ENCODE measurements around the gene LIPC.

DNA sequence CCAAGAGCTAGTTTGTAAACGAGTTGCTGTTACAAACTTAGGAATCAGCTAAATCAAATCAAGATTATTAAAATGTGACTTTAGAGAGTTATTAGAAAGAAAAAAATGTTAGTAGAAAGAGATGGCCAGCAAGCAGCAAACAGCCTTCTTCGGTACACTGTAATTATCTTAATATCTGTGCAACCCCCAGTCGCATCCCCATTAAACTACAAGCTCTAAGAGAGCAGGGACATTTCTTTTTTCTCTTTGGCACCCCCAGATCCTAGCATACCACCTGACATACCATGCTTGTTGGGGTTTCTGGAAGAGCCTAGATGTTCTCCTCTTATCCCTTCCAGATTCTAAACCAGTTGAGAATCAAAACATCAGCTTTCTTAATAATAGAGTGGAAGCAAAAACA, 45.1 kb upstream of the LIPC start:
- TF ChIP-seq POLR2A (IDR thresholded peaks at IDR 0.05): no peak
- TF ChIP-seq, protein P1, sequence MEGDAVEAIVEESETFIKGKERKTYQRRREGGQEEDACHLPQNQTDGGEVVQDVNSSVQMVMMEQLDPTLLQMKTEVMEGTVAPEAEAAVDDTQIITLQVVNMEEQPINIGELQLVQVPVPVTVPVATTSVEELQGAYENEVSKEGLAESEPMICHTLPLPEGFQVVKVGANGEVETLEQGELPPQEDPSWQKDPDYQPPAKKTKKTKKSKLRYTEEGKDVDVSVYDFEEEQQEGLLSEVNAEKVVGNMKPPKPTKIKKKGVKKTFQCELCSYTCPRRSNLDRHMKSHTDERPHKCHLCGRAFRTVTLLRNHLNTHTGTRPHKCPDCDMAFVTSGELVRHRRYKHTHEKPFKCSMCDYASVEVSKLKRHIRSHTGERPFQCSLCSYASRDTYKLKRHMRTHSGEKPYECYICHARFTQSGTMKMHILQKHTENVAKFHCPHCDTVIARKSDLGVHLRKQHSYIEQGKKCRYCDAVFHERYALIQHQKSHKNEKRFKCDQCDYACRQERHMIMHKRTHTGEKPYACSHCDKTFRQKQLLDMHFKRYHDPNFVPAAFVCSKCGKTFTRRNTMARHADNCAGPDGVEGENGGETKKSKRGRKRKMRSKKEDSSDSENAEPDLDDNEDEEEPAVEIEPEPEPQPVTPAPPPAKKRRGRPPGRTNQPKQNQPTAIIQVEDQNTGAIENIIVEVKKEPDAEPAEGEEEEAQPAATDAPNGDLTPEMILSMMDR (IDR thresholded peaks at IDR 0.05): no peak

Measured in thyroid gland (tissue), 4 donors.